Osteocyte (in vitro differentiated cells): ENCODE data around the gene RFX8. TPM values are rescaled to one million over a fixed set of nuclear protein-coding genes. Genes with fewer than 3 reads are reported as not detected.

Experiments used
- DNase-seq: peaks from one replicate; pipeline ENCODE4 v3.0.0; 2021; ENCODE audit warnings: mixed read lengths; ENCODE audit not compliant: unreplicated experiment; ENCODE audit errors: extremely low spot score
- H3K27ac Mint-ChIP-seq: one replicate; pipeline ENCODE4 v1.8.0; 2021; ENCODE audit warnings: mild to moderate bottlenecking, mixed read lengths; ENCODE audit not compliant: unreplicated experiment
- H3K27me3 Mint-ChIP-seq: one replicate; pipeline ENCODE4 v1.8.0; 2021; ENCODE audit warnings: mixed read lengths; ENCODE audit not compliant: unreplicated experiment
- H3K36me3 Mint-ChIP-seq: one replicate; pipeline ENCODE4 v1.8.0; 2021; ENCODE audit warnings: mixed read lengths; ENCODE audit not compliant: unreplicated experiment
- H3K4me1 Mint-ChIP-seq: one replicate; pipeline ENCODE4 v1.8.0; 2021; ENCODE audit warnings: mixed read lengths; ENCODE audit not compliant: unreplicated experiment
- H3K4me3 Mint-ChIP-seq: one replicate; pipeline ENCODE4 v1.8.0; 2021; ENCODE audit warnings: mild to moderate bottlenecking, moderate library complexity, mixed read lengths; ENCODE audit not compliant: unreplicated experiment
- H3K9me3 Mint-ChIP-seq: one replicate; pipeline ENCODE4 v1.8.0; 2021; ENCODE audit warnings: mixed read lengths; ENCODE audit not compliant: unreplicated experiment
- CTCF ChIP-seq: fragments of 200-600 bp; sonication (generic); IDR thresholded peaks from 2 replicates; pipeline ENCODE4 v1.5.0; 2021; ENCODE audit warnings: antibody characterized with exemption, mild to moderate bottlenecking, moderate library complexity
- total RNA-seq: library from RNA; stranded (reverse); gene quantifications from 2 replicates; pipeline ENCODE4 v1.2.1, GENCODE V29; 2021

RFX8 gene
- total RNA-seq, 1 donor from 2014 or later: not detected

GRCh38 chr2:101486258-101486701 lies 11.4 kb upstream of the RFX8 start:
- TF ChIP-seq CTCF: no peak
- H3K27ac Mint-ChIP-seq: no peak overlapping the region

GRCh38 chr2:101485856-101486255 lies 10.9 kb upstream of the RFX8 start:
- Mint-ChIP-seq H3K9me3 (no peaks in the 10 kb centered on the region), H3K36me3 (no peaks in the 10 kb centered on the region), H3K27ac (no peak overlapping the region), H3K4me3 (no peak overlapping the region), H3K4me1 (no peaks in the 10 kb centered on the region), H3K27me3 (peaks cover 35% of the 10 kb centered on the region)
- DNase-seq: no peak
- TF ChIP-seq CTCF: no peak

More at GRCh38 chr2:101486258-101486701, 11.4 kb upstream of the RFX8 start:
- Mint-ChIP-seq H3K4me1 (no peaks in the 10 kb centered on the region), H3K27me3 (peaks cover 33% of the 10 kb centered on the region), H3K4me3 (no peak overlapping the region), H3K36me3 (no peaks in the 10 kb centered on the region), H3K9me3 (no peaks in the 10 kb centered on the region)
- DNase-seq: no peak

DNA sequence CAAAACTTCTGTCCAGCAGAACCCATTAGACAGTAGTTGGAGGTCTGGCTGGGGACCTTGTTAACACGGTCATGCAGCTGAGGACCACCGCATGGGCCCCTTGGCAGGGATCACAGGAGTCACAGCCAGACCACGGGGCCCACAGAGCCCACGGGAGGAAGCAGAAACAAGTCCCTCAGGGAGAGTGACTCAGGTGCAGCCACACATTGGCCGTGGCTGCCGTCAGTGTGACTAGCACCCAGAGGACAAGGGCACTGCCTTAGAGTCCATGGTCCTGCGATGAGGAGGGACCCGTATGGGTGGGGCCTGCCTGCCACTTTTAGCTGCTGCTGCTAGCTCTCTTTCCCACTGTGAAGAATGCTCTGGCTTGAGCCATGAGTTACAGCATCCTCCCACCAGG lies 5.9 kb upstream of the RFX8 start:
- peaks cover 6% of the 10 kb centered on the region for H3K4me1 Mint-ChIP-seq
- H3K36me3 Mint-ChIP-seq: no peaks in the 10 kb centered on the region
- DNase-seq: no peak
- peaks cover 21% of the 10 kb centered on the region for H3K27me3 Mint-ChIP-seq
- no peak overlapping the region for H3K4me3 Mint-ChIP-seq
- H3K9me3 Mint-ChIP-seq: no peaks in the 10 kb centered on the region
- TF ChIP-seq CTCF: no peak
- no peak overlapping the region for H3K27ac Mint-ChIP-seq

GRCh38 chr2:101479810-101480209 lies 4.9 kb upstream of the RFX8 start:
- H3K4me3 Mint-ChIP-seq: no peak overlapping the region
- peaks cover 17% of the 10 kb centered on the region for H3K27me3 Mint-ChIP-seq

DNA sequence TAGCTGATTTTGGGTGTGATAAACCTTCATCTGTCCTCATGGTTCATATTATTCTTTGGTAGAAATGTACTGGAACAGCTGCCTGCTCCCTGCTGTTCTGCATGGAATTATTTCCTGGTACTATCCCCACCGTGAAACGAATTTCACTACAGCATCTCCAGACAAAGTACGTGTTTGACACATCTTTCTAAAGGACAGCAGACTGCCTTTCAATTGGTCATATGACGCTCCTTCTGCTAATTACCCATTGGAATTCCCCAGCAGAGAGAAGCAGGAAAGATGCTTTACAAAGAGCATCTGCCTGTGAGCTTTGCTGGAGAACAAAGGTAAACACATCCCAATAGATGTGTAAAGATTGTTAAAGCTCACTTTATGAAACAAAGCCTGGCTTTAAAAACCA lies 4.4 kb upstream of the RFX8 start:
- Mint-ChIP-seq H3K9me3 (no peaks in the 10 kb centered on the region), H3K4me1 (peaks cover 8% of the 10 kb centered on the region), H3K27ac (no peak overlapping the region)

More at GRCh38 chr2:101479810-101480209, 4.9 kb upstream of the RFX8 start:
- H3K27ac Mint-ChIP-seq: no peak overlapping the region
- no peaks in the 10 kb centered on the region for H3K36me3 Mint-ChIP-seq
- no peak for TF ChIP-seq CTCF
- H3K4me1 Mint-ChIP-seq: peaks cover 8% of the 10 kb centered on the region
- H3K9me3 Mint-ChIP-seq: no peaks in the 10 kb centered on the region
- DNase-seq: no peak

More for the DNA sequence above, 4.4 kb upstream of the RFX8 start:
- DNase-seq: no peak
- no peak for TF ChIP-seq CTCF
- Mint-ChIP-seq H3K4me3 (no peak overlapping the region), H3K36me3 (no peaks in the 10 kb centered on the region), H3K27me3 (peaks cover 17% of the 10 kb centered on the region)
